Ammon's horn (tissue), 1 donor: Measurements from ENCODE around the gene TMEM272.

Experiments
- DNase-seq: peaks from one replicate; pipeline ENCODE4 v3.0.0-alpha.2; 2016; ENCODE audit warnings: low spot score

The TMEM272 gene

GRCh38 chr13:51804295-51805172, 40.4 kb downstream of the TMEM272 start:
- DNase-seq: peak; percentile 56

- peak; percentile 91 for DNase-seq
Measured at GRCh38 chr13:51803422-51804294, 41.3 kb downstream of the TMEM272 start, which contains the start of gene DHRS12. Gene DHRS12 (minus strand): TSS chr13:51804163. CDS start chr13:51799659, 4,504 bp downstream.

GRCh38 chr13:51802631-51803418, 42.2 kb downstream of the TMEM272 start:
- DNase-seq: no peak

DNA sequence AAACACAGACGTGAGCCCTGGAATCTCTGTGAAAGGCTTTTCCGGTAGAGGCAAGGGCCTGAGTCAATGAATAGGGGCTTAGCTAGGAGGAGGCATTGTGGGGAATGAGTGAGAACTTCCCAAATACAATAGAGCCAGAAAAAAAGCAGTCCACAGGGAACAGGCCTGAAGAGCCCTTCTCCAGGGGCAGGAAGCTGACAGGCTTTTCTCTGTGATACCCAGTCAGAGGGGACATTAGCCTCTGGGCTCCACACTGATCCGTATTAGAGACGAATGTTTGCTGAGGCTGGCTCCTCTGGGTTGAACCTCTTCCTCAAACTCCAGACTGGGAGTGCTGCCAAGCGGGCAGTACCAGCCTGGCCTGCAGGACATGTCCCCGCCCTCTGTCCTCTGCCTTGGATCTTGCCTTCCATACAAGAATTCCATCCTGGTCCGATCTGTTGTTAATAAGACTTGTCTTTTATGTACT, 43.3 kb downstream of the TMEM272 start:
- DNase-seq: peak; percentile 91

DNA sequence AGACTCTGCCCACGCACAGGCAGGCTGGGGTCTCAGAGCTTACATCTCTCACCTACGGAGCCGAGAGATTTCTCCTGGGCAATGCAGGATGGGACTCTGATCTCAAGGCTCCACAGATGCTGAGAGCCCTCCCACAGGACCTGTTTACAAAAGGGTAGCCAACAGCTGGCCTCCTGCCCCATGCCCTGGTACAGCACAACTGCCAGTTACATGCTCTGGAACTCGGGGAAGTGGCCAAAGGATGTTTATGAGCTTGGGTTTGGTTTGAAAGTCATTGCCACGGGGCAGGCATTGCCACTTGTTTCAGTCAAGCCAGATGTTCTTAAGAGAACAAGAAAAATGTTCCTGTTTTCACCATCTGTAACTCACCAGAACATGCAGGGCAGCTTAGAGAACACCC, 44.5 kb downstream of the TMEM272 start:
- DNase-seq: no peak

- no peak for DNase-seq
Measured at GRCh38 chr13:51799261-51799660, 45.7 kb downstream of the TMEM272 start.

DNA sequence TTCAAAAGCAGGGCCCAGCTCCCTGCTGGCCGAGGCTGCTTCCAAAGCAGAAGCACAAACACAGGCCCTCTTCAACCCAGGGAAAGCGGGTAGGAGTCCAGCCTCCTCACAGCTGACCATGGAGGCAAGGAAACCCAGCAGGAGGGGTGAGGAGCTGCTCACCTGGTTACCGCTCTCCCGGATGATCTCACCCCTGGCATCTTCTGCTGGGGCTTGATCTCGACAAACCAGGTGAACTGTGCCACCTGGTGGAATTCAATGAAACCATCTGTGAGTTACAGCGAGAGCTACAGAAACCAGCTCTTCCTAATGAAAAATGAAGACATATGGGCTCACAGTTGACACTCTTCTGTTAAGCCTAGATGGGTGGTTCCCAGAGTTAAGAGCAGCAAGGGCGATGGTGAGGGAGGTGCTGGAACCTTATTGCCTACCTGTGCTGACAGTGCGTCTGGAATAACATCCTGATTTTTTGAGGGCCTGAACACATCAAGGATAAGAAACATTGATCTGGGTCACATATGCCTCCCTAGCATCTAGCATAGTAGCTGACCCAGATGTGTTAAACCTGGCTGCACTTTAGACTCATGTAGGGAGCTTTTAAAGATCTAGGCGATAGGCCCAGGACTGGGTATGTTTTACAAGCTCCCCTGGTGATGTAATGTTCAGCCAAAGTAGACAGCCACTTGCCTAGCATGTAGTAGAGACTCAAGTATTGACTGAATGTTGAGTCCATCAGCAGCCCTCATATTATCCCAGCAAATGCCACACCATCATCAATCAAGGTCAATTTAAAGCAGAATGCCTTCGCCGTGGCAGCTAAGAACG, 47.1 kb downstream of the TMEM272 start:
- DNase-seq: peak; percentile 72

GRCh38 chr13:51796546-51796945, 48.4 kb downstream of the TMEM272 start:
- DNase-seq: no peak

DNA sequence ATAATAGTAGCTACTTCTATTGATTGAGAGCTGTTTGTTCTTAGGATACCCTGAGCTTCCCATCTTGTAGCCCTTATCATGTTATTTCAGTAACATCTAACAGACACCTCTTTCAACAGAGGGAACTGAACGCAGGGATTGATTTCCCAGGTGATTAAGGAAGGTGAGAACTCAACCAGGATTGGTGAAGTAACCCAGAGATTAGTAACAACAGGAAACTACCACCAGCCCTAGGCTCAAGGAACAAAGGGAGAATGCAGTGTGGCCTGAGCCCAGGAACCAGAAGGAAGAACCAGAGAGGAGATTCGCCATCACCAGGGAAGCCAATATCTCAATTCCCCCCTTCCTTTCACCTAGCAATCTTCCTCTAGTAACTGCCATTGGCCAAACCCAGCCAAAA, 49.6 kb downstream of the TMEM272 start:
- no peak for DNase-seq

DNA sequence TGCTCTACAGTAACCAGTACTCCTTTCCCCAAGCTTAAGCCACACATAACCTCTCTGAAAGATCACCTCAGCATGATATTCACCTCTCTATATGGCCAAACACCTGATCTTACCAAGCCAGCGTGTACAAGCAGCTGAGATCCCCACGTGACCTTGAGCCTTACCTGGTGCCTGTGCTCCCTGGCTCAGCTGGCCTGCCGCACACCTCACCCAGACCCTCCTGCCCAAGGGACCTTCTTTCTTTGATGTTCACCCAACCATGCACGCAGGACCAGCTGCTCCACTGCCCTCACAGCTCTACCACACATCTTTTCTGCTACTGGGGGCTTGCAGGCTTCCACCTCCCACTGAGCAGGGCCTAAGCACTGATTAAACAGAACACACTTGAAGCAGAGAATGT, 50.0 kb downstream of the TMEM272 start:
- no peak for DNase-seq

DNA sequence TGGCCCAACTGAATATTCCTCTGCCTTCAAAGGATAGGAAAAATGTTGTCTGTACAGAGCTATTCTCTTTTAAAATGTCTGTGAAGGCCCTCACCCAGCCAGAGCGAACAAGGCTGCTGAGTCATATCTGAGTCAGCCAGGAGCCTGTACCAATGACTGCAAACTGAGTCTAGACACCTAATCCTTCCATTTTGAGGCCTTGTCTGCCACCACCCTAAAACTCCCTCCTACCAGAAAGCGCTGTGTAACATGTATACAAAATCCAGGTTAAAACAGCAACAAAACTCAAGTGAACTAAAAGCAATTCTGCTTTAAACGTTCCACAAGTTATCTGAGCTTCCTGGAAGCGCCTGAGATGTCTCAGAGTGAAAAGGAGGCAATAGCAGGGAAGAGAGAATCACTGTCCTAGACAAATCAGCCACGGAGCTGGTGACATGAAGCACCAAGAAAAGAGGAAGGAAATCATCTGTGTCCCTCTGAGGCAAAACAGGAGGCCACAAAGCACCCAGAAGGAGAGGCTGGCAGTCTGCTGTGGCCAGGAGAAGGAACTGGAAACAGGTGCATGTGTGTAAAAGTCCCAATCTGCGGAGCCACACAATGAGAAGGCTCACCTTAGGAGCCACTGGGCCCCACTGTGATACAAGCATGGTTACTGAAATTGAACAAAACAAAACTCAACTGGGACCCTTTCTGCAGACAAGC, 51.3 kb downstream of the TMEM272 start:
- DNase-seq: peak; percentile 72

- DNase-seq: no peak
Measured at GRCh38 chr13:51786425-51787265, 58.3 kb downstream of the TMEM272 start.

GRCh38 chr13:51785712-51786424, 59.1 kb downstream of the TMEM272 start:
- DNase-seq: peak; percentile 66

GRCh38 chr13:51784097-51784496, 60.9 kb downstream of the TMEM272 start:
- no peak for DNase-seq

- no peak for DNase-seq
Measured at GRCh38 chr13:51783428-51784094, 61.4 kb downstream of the TMEM272 start.

DNA sequence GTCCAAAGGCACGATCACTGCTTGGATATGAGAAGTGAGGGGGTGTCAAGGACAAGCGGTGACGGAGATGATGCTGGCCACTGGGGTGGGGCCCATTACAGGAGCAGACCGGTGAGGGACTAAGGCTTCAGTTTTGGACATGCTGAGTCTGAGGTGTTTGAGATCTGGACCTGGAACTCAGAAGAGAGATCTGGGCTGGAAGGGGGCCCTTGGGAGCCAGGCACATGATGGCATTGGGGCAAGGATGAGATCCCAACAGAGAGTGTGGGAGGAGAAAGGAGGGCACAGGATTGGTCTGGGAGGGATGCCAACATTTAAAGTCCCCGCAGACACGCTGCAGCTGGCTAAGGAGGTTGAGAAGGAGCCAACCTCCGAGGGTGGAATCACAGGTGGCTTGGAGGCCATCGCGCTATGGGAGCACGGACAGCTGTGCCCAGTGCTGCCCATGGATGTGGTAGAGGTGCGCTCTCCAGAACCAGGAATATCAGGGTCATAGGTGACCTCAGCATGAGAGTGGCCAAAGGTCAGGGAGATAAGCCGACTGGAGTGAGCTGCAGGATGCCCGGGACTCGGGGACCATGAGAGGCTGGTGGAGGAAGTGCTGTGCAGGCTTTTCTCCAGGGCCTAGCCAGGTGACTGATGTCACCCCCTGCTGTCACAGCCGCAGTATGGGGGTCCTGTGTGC, 62.8 kb downstream of the TMEM272 start:
- no peak for DNase-seq

- no peak for DNase-seq
Measured at GRCh38 chr13:51781246-51782022, 63.5 kb downstream of the TMEM272 start.
